K562 (cell line): Measurements from ENCODE around the gene POM121C. TPM values are rescaled to one million over a fixed set of nuclear protein-coding genes. Genes with fewer than 3 reads are reported as not detected.

Experiments
- ATAC-seq: fragments of 200-7000 bp; cut with Tn5 transposase; 3 replicates; pipeline ENCODE4 v1.9.1; 2020; ENCODE audit warnings: moderate library complexity
- BruUV-seq: library from RNA; stranded (reverse); fragments of 400-500 nt; replicated peaks from 2 replicates; lab custom pipeline; 2021; lab: Mats Ljungman, UMichigan
- CTCF ChIA-PET: fragments of 300-600 bp; formaldehyde crosslinking; extraction: SDS; loops from one replicate; lab custom pipeline; 2021; ENCODE audit warnings: low intra/inter-chr PET ratio; lab: Yijun Ruan, JAX
- POLR2A ChIA-PET: fragments of 300-600, 350-650 bp; sonication (Branson Sonifier 250); formaldehyde crosslinking; extraction: SDS; loops from one replicate; lab custom pipeline; 2021; ENCODE audit warnings: antibody characterized with exemption, inconsistent platforms; lab: Yijun Ruan, JAX
- DNase-seq, 4 experiments: peaks; one replicate each; pipeline versions ENCODE4 v3.0.0 to v3.0.0-alpha.2; 2011 to 2018; ENCODE audit warnings: low spot score in 3 of 4, mixed read lengths in 3 of 4; ENCODE audit errors: extremely low read depth in 1 of 4
- FAIRE-seq: peaks from 2 replicates; lab custom pipeline; 2011; peaks lifted over from hg19 to GRCh38; lab: Jason Lieb, UNC
- H2AFZ ChIP-seq: 2 replicates; pipeline ENCODE4 v1.6.0; 2011; ENCODE audit warnings: low read depth, low read length, control low read depth, inconsistent platforms
- H3K27ac ChIP-seq: fragments of 200-600 bp; 3 replicates; pipeline ENCODE4 v1.8.0; 2011; ENCODE audit warnings: low read depth, mild to moderate bottlenecking, control low read depth, inconsistent platforms, low read length, moderate library complexity, mixed read lengths; ENCODE audit errors: extremely low read depth
- H3K27me3 ChIP-seq, 2 experiments: fragments of 300-600 bp in 1 of 2; 2 replicates in 1 of 2; 3 replicates in 1 of 2; pipeline versions ENCODE4 v1.6.0 to v1.8.0; 2011; ENCODE audit warnings: inconsistent platforms in 2 of 2, low read length in 2 of 2, mild to moderate bottlenecking in 1 of 2, mixed read lengths in 1 of 2, moderate library complexity in 1 of 2; ENCODE audit not compliant: control insufficient read depth in 2 of 2, insufficient read depth in 2 of 2
- H3K36me3 ChIP-seq: fragments of 300-600 bp; 3 replicates; pipeline ENCODE4 v1.8.0; 2011; ENCODE audit warnings: mild to moderate bottlenecking, low read length, inconsistent platforms; ENCODE audit not compliant: control insufficient read depth, insufficient read depth
- H3K4me1 ChIP-seq, 2 experiments: fragments of 200-600 bp in 1 of 2; replicated peaks in 1 of 2; 2 replicates in 1 of 2; 3 replicates in 1 of 2; pipeline versions ENCODE4 v1.5.1 to v1.8.0; 2011; ENCODE audit warnings: inconsistent platforms in 2 of 2, low read length in 2 of 2, mild to moderate bottlenecking in 1 of 2, mixed read lengths in 1 of 2, moderate library complexity in 1 of 2; ENCODE audit not compliant: control insufficient read depth in 2 of 2, insufficient read depth in 2 of 2
- H3K4me2 ChIP-seq: 2 replicates; pipeline ENCODE4 v1.6.1; 2011; ENCODE audit warnings: low read length, control low read depth, inconsistent platforms, mixed read lengths; ENCODE audit not compliant: insufficient read depth
- H3K4me3 ChIP-seq: fragments of 200-600 bp; sonication (generic), shearing (Covaris generic); 2 replicates; pipeline ENCODE4 v1.5.1; 2016; ENCODE audit warnings: control low read depth, inconsistent platforms
- H3K79me2 ChIP-seq: fragments of 200-600 bp; 3 replicates; pipeline ENCODE4 v1.8.0; 2011; ENCODE audit warnings: low read length, inconsistent platforms; ENCODE audit not compliant: control insufficient read depth, insufficient read depth
- H3K9ac ChIP-seq, 2 experiments: 2 replicates each; pipeline versions ENCODE4 v1.6.0 to v1.6.1; 2011; ENCODE audit warnings: low read depth in 2 of 2, low read length in 2 of 2, control low read depth in 1 of 2, inconsistent platforms in 1 of 2, mild to moderate bottlenecking in 1 of 2, mixed read lengths in 1 of 2; ENCODE audit not compliant: insufficient read depth in 1 of 2
- H3K9me1 ChIP-seq: one replicate; pipeline ENCODE4 v1.6.0; 2011; ENCODE audit warnings: inconsistent platforms, mild to moderate bottlenecking, low read length, moderate library complexity; ENCODE audit not compliant: control insufficient read depth, insufficient read depth
- H3K9me3 ChIP-seq: replicated peaks from 2 replicates; pipeline ENCODE4 v1.5.1; 2011; ENCODE audit warnings: low read depth, low read length, inconsistent platforms; ENCODE audit not compliant: control insufficient read depth, insufficient read depth
- H4K20me1 ChIP-seq: replicated peaks from 2 replicates; pipeline ENCODE4 v1.6.1; 2011; ENCODE audit warnings: low read length, inconsistent platforms, mixed read lengths; ENCODE audit not compliant: control insufficient read depth, insufficient read depth
- ATF3 ChIP-seq, 2 experiments: fragments of 450-650 bp in 1 of 2; sonication (generic) in 1 of 2; formaldehyde crosslinking in 1 of 2; IDR thresholded peaks in 1 of 2; conservative IDR thresholded peaks in 1 of 2; 2 replicates each; pipeline versions ENCODE4 v1.6.1 to v1.8.1; 2016 to 2023; ENCODE audit warnings: mild to moderate bottlenecking in 2 of 2, moderate library complexity in 2 of 2, inconsistent platforms in 1 of 2, missing genetic modification reagents in 1 of 2
- CCNT2 ChIP-seq: IDR thresholded peaks from 2 replicates; pipeline ENCODE4 v1.6.1; 2011; ENCODE audit warnings: borderline replicate concordance, low read depth, mild to moderate bottlenecking, moderate library complexity, mixed read lengths, low read length; ENCODE audit not compliant: insufficient read length; ENCODE audit errors: extremely low read depth
- DPF2 ChIP-seq: fragments of 450-650 bp; IDR thresholded peaks from 2 replicates; pipeline ENCODE4 v1.6.1; 2016
- FOSL1 ChIP-seq: fragments of 200-800 bp; sonication (Bioruptor generic); conservative IDR thresholded peaks from 2 replicates; pipeline ENCODE4 v1.6.1; 2016; ENCODE audit warnings: missing genetic modification characterization, missing compliant biosample characterization
- JUN ChIP-seq, 2 experiments: sonication (generic) in 1 of 2; formaldehyde crosslinking in 1 of 2; IDR thresholded peaks; 2 replicates each; pipeline versions ENCODE4 v1.6.1 to v1.8.0; 2012 to 2022; ENCODE audit warnings: borderline replicate concordance in 2 of 2, mild to moderate bottlenecking in 2 of 2, improper control_type of control experiment in 1 of 2, low read depth in 1 of 2, low read length in 1 of 2, missing genetic modification reagents in 1 of 2
- JUND ChIP-seq, 2 experiments: IDR thresholded peaks; 2 replicates in 1 of 2; 3 replicates in 1 of 2; pipeline ENCODE4 v1.6.1; 2011; ENCODE audit warnings: borderline replicate concordance in 2 of 2, low read depth in 2 of 2, low read length in 2 of 2, improper control_type of control experiment in 1 of 2, missing biosample characterization in 1 of 2, missing genetic modification characterization in 1 of 2, missing genetic modification reagents in 1 of 2
- MIER1 ChIP-seq: fragments of 450-650 bp; IDR thresholded peaks from 2 replicates; pipeline ENCODE4 v1.6.1; 2016; ENCODE audit warnings: antibody characterized with exemption, mild to moderate bottlenecking, low read depth
- SMARCE1 ChIP-seq: fragments of 450-650 bp; IDR thresholded peaks from 2 replicates; pipeline ENCODE4 v1.7.1; 2016; ENCODE audit warnings: mild to moderate bottlenecking
- ZBTB5 ChIP-seq: fragments of 450-650 bp; IDR thresholded peaks from 2 replicates; pipeline ENCODE4 v1.6.1; 2017; ENCODE audit warnings: antibody characterized with exemption
- ZEB2 ChIP-seq: fragments of 450-650 bp; IDR thresholded peaks from 2 replicates; pipeline ENCODE4 v1.6.1; 2016
- ZKSCAN1 ChIP-seq: fragments of 150-350 bp; IDR thresholded peaks from 2 replicates; pipeline ENCODE4 v1.6.1; 2016; ENCODE audit warnings: low read depth, low read length
- ZNF12 ChIP-seq: sonication (generic); formaldehyde crosslinking; IDR thresholded peaks from 2 replicates; pipeline ENCODE4 v1.4.0; 2020; ENCODE audit warnings: mild to moderate bottlenecking, missing genetic modification reagents
- ZNF316 ChIP-seq: fragments of 450-650 bp; IDR thresholded peaks from 2 replicates; pipeline ENCODE4 v1.6.1; 2016
- ZNF398 ChIP-seq: fragments of 250-450 bp; sonication (Bioruptor Pico); IDR thresholded peaks from 2 replicates; pipeline ENCODE4 v1.8.0; 2021; ENCODE audit warnings: moderate library complexity, mild to moderate bottlenecking, inconsistent platforms
- ZNF583 ChIP-seq: fragments of 250-450 bp; sonication (Bioruptor Pico); IDR thresholded peaks from 2 replicates; pipeline ENCODE4 v1.4.0; 2020
- WGBS: fragments of 100-300 bp; shearing (Covaris generic); methylation state at CpG from one replicate; pipeline ENCODE4 v1.1.6; 2016; ENCODE audit warnings: low coverage, mixed read lengths; ENCODE audit not compliant: insufficient coverage; ENCODE audit errors: missing lambda C conversion rate; 5-methylcytosine and 5-hydroxymethylcytosine counted together
- in situ Hi-C: fragments of 300-500 bp; cut with MboI; formaldehyde crosslinking; loops from 4 replicates; pipeline ENCODE4 v1.15.0; 2018; ENCODE audit warnings: inconsistent platforms, mixed read lengths
- intact Hi-C: fragments of 100-400 bp; cut with micrococcal nuclease; formaldehyde crosslinking; loops from 2 replicates; pipeline ENCODE4 v1.14.2; 2022
- polyA plus RNA-seq, 8 experiments: library from polyadenylated mRNA; depleted of rRNA in 4 of 8; stranded (reverse) in 5 of 8; unstranded in 3 of 8; fragments of >200 nt; fragmentation: Nextera tagmentation in 2 of 8; fragmentation: Illumina TruSeq in 1 of 8; extraction: Ambion mirVana in 2 of 8; extraction: Trizol in 1 of 8; gene quantifications; 2 replicates each; pipeline versions ENCODE4 v1.2.1 to v1.2.3, GENCODE V29; 2011 to 2014; ENCODE audit warnings: inconsistent platforms in 1 of 8, missing spikeins in 1 of 8
- total RNA-seq, 7 experiments: library from RNA; depleted of rRNA in 6 of 7; stranded (reverse); fragments of >200 nt in 6 of 7; fragmentation: Illumina TruSeq in 2 of 7; extraction: Trizol in 2 of 7; gene quantifications; 2 replicates each; pipeline versions ENCODE4 v1.2.1 to v1.2.3, GENCODE V29; 2011 to 2021; ENCODE audit warnings: low replicate concordance in 1 of 7

POM121C gene
- total and polyA plus RNA-seq, 9 of the 15 experiments (the other 6 are each of a cell fraction or from before 2014, with no cell fraction given) = 7.1 to 119 (median 21.4) TPM

GRCh38 chr7:75531359-75531821 is 45.3 kb upstream of the POM121C start:
- ChIA-PET CTCF (interaction anchor here (0.7 kb wide), 1 partner anchor 249 kb away, joined by 3 read pairs; no protein-coding TSS in a partner anchor), POLR2A (interaction anchor here (0.7 to 1.0 kb wide), 3 partner anchors 132 to 208 kb away, joined by 3 read pairs; no protein-coding TSS in a partner anchor)
- H3K4me3 ChIP-seq = no peak overlapping the region
- intact Hi-C loops (loop anchor here (5.0 kb wide), 1 partner anchor 111 kb away; no protein-coding TSS in a partner anchor), in situ Hi-C loops (no loop called here)
- TF ChIP-seq ATF3 (IDR thresholded peaks at IDR 0.05) (peak; percentile 83), ATF3 (CRISPR knock-in tag; conservative IDR thresholded peaks at IDR 0.05) (no peak), JUND (IDR thresholded peaks at IDR 0.05; ENCODE audit: borderline replicate concordance, low read depth, low read length) (peak; percentile 34; the same call in 1 of the 2 replicates), JUND (tag; IDR thresholded peaks at IDR 0.05; ENCODE audit: borderline replicate concordance, low read depth, low read length) (peak; percentile 71; the same call in 2 of the 3 replicates), ZNF398 (CRISPR knock-in tag) (no peak), DPF2 (0 out of 2 replicates have a peak, but pooled peaks have one; percentile 40), ZEB2 (0 out of 2 replicates have a peak, but pooled peaks have one; percentile 35), JUN (IDR thresholded peaks at IDR 0.05; ENCODE audit: borderline replicate concordance, low read depth, low read length) (no peak; the same call in 1 of the 2 replicates), JUN (CRISPR knock-in tag; IDR thresholded peaks at IDR 0.05; ENCODE audit: borderline replicate concordance) (no peak), SMARCE1 (0 out of 2 replicates have a peak, but pooled peaks have one; percentile 16), CCNT2 (no peak), ZBTB5 (no peak), FOSL1 (peak; percentile 65), MIER1 (no peak), ZNF12 (CRISPR knock-in tag) (0 out of 2 replicates have a peak, but pooled peaks have one; percentile 52), ZKSCAN1 (no peak), ZNF316 (peak; percentile 34; the same call in 1 of the 2 replicates), ZNF583 (no peak)
- FAIRE-seq = no peak
- no TSS peak for BruUV-seq
- H3K9me1 ChIP-seq = no peaks in the 10 kb centered on the region
- H2AFZ ChIP-seq = no peak overlapping the region
- H3K79me2 ChIP-seq = peaks cover 16% of the 10 kb centered on the region
- H3K27me3 ChIP-seq = no peaks in the 10 kb centered on the region
- WGBS = 34% methylated on average over 6 of the region's 6 CpGs
- ATAC-seq = no peak
- H3K36me3 ChIP-seq = peaks cover 3% of the 10 kb centered on the region; the same call in 2 of the 3 replicates
- peak overlapping the region in 1 of 2 experiments; percentile 47; a peak in 1 of 4 replicates for H3K9ac ChIP-seq
- peak in 2 of 4 experiments; percentile 34 to 35 for DNase-seq
- H3K27ac ChIP-seq = no peak overlapping the region
- H4K20me1 ChIP-seq = no peaks in the 10 kb centered on the region; the same call in 1 of the 2 replicates
- no peak overlapping the region for H3K4me2 ChIP-seq
- H3K4me1 ChIP-seq = peaks cover 11 to 28% of the 10 kb centered on the region in 2 experiments
- no peaks in the 10 kb centered on the region for H3K9me3 ChIP-seq
